HepG2 (cell line): Measurements from ENCODE around the gene PKMYT1. TPM values are rescaled to one million over a fixed set of nuclear protein-coding genes. Genes with fewer than 3 reads are reported as not detected.

Experiments
- ARNT2 ChIP-seq: sonication (generic); formaldehyde crosslinking; IDR thresholded peaks from 2 replicates; pipeline ENCODE4 v1.8.0; 2022; ENCODE audit warnings: mild to moderate bottlenecking, low read depth, missing genetic modification reagents, moderate library complexity
- BATF2 ChIP-seq: sonication (generic); formaldehyde crosslinking; IDR thresholded peaks from 2 replicates; pipeline ENCODE4 v1.8.0; 2022; ENCODE audit warnings: mild to moderate bottlenecking, missing genetic modification reagents, moderate library complexity
- DMTF1 ChIP-seq: sonication (generic); formaldehyde crosslinking; IDR thresholded peaks from 2 replicates; pipeline ENCODE4 v1.4.0; 2020; ENCODE audit warnings: mild to moderate bottlenecking, missing genetic modification reagents
- FOXP4 ChIP-seq: sonication (generic); formaldehyde crosslinking; IDR thresholded peaks from 2 replicates; pipeline ENCODE4 v1.4.0; 2020; ENCODE audit warnings: missing genetic modification reagents
- HNF1B ChIP-seq: sonication (generic); formaldehyde crosslinking; IDR thresholded peaks from 2 replicates; pipeline ENCODE4 v1.5.1; 2020; ENCODE audit warnings: mild to moderate bottlenecking, moderate library complexity, missing genetic modification reagents
- IRF9 ChIP-seq: sonication (generic); formaldehyde crosslinking; IDR thresholded peaks from 2 replicates; pipeline ENCODE4 v1.8.0; 2022; ENCODE audit warnings: missing genetic modification reagents, mild to moderate bottlenecking, borderline replicate concordance
- KDM5A ChIP-seq: fragments of 200-600 bp; sonication (generic); IDR thresholded peaks from 2 replicates; pipeline ENCODE4 v1.7.0; 2018; ENCODE audit warnings: antibody characterized with exemption, mild to moderate bottlenecking, low read length, borderline replicate concordance
- KLF6 ChIP-seq: IDR thresholded peaks from 2 replicates; pipeline ENCODE4 v1.8.0; 2016; ENCODE audit warnings: missing biosample characterization, missing genetic modification reagents
- MAX ChIP-seq: IDR thresholded peaks from 2 replicates; pipeline ENCODE4 v1.6.1; 2012; ENCODE audit warnings: inconsistent platforms
- MIER2 ChIP-seq: IDR thresholded peaks from 2 replicates; pipeline ENCODE4 v1.6.1; 2016; ENCODE audit warnings: missing biosample characterization, missing genetic modification reagents
- MZF1 ChIP-seq: sonication (generic); formaldehyde crosslinking; IDR thresholded peaks from 2 replicates; pipeline ENCODE4 v1.8.1; 2023; ENCODE audit warnings: mild to moderate bottlenecking, missing genetic modification reagents, borderline replicate concordance
- NBN ChIP-seq: fragments of 450-650 bp; conservative IDR thresholded peaks from 2 replicates; pipeline ENCODE4 v1.6.1; 2017
- NR1H2 ChIP-seq: sonication (generic); formaldehyde crosslinking; IDR thresholded peaks from 2 replicates; pipeline ENCODE4 v1.8.1; 2022; ENCODE audit warnings: low read depth, missing genetic modification reagents, borderline replicate concordance
- RBM39 ChIP-seq: fragments of 200-400 bp; formaldehyde crosslinking; IDR thresholded peaks from one replicate; pipeline ENCODE4 v1.6.1; 2018; ENCODE audit warnings: antibody characterized with exemption, mild to moderate bottlenecking, low read depth, low read length; ENCODE audit not compliant: poor library complexity, severe bottlenecking
- SSRP1 ChIP-seq: IDR thresholded peaks from 2 replicates; pipeline ENCODE4 v1.6.1; 2016; ENCODE audit warnings: control low read depth
- TBP ChIP-seq: sonication (generic); formaldehyde crosslinking; IDR thresholded peaks from 2 replicates; pipeline ENCODE4 v1.5.0; 2020; ENCODE audit warnings: missing genetic modification reagents
- TMF1 ChIP-seq: sonication (generic); formaldehyde crosslinking; IDR thresholded peaks from 2 replicates; pipeline ENCODE4 v1.8.1; 2022; ENCODE audit warnings: low read depth, missing genetic modification reagents
- ZMYM2 ChIP-seq: sonication (generic); formaldehyde crosslinking; IDR thresholded peaks from 2 replicates; pipeline ENCODE4 v1.8.0; 2022; ENCODE audit warnings: mild to moderate bottlenecking, missing genetic modification reagents
- ZNF124 ChIP-seq: sonication (generic); formaldehyde crosslinking; IDR thresholded peaks from 2 replicates; pipeline ENCODE4 v1.4.0; 2020; ENCODE audit warnings: missing genetic modification reagents
- ZNF382 ChIP-seq: sonication (generic); formaldehyde crosslinking; IDR thresholded peaks from 2 replicates; pipeline ENCODE4 v1.5.0; 2020; ENCODE audit warnings: missing genetic modification reagents, mild to moderate bottlenecking, borderline replicate concordance
- ZNF598 ChIP-seq: sonication (generic); formaldehyde crosslinking; IDR thresholded peaks from 2 replicates; pipeline ENCODE4 v1.5.1; 2020; ENCODE audit warnings: mild to moderate bottlenecking, missing genetic modification reagents, borderline replicate concordance
- polyA plus RNA-seq, 8 experiments: library from polyadenylated mRNA; depleted of rRNA in 3 of 8; stranded (reverse) in 7 of 8; unstranded in 1 of 8; fragments of >200 nt; fragmentation: Illumina TruSeq in 4 of 8; extraction: Trizol in 4 of 8; gene quantifications; 2 replicates each; pipeline versions ENCODE4 v1.2.1 to v1.2.3, GENCODE V29; 2011 to 2016; ENCODE audit warnings: low read depth in 4 of 8, missing spikeins in 1 of 8, mixed read lengths in 1 of 8; ENCODE audit not compliant: insufficient read depth in 1 of 8
- total RNA-seq, 5 experiments: library from RNA; depleted of rRNA; stranded (reverse); fragments of >200 nt; fragmentation: Illumina TruSeq; extraction: Trizol; gene quantifications; 2 replicates each; pipeline ENCODE4 v1.2.3, GENCODE V29; 2016; ENCODE audit warnings: low read depth in 1 of 5

Gene PKMYT1
- total and polyA plus RNA-seq, 2 of the 13 experiments (the other 11 are each of a cell fraction or from before 2014, with no cell fraction given) = 7.0 to 27.8 TPM

- TF ChIP-seq ZNF598 (CRISPR knock-in tag) (no peak), DMTF1 (CRISPR knock-in tag) (no peak), MIER2 (no peak), BATF2 (no peak), MZF1 (CRISPR knock-in tag) (no peak), IRF9 (CRISPR knock-in tag) (no peak), KLF6 (no peak), FOXP4 (CRISPR knock-in tag) (peak; percentile 61; the same call in 1 of the 2 replicates), TMF1 (CRISPR knock-in tag) (no peak), ARNT2 (CRISPR knock-in tag) (peak; percentile 57; the same call in 1 of the 2 replicates), RBM39 (peak; percentile 21), TBP (CRISPR knock-in tag) (0 out of 2 replicates have a peak, but pooled peaks have one; percentile 44), ZNF382 (CRISPR knock-in tag) (no peak), ZMYM2 (CRISPR knock-in tag) (no peak), NR1H2 (no peak; the same call in 1 of the 2 replicates), MAX (peak; percentile 76), SSRP1 (CRISPR knock-in tag) (peak; percentile 75; the same call in 1 of the 2 replicates), NBN (no peak), HNF1B (CRISPR knock-in tag) (peak; percentile 48), ZNF124 (CRISPR knock-in tag) (no peak), KDM5A (no peak)
Observed at GRCh38 chr16:3020604-3021448, 40.6 kb upstream of the PKMYT1 start (continued).
